Cardiac muscle cell (in vitro differentiated cells and primary cell): ENCODE data around the gene ZFR2. TPM values are rescaled to one million over a fixed set of nuclear protein-coding genes. Genes with fewer than 3 reads are reported as not detected.
A peak's percentile ranks its signal among the peaks of the same experiment; 100 is the strongest.

Source experiments
- DNase-seq, 2 donors: peaks; one replicate each; pipeline versions ENCODE4 v3.0.0 to v3.0.0-alpha.2; 2010 to 2017; ENCODE audit warnings: low read depth in 1 of 2, low spot score in 1 of 2
- H3K27ac ChIP-seq: fragments of 200-600 bp; sonication (generic); 2 replicates; pipeline ENCODE4 v1.5.1; 2016
- H3K27me3 ChIP-seq: fragments of 200-600 bp; sonication (generic); 2 replicates; pipeline ENCODE4 v1.6.0; 2016; ENCODE audit warnings: control low read depth
- H3K36me3 ChIP-seq: fragments of 200-600 bp; sonication (generic); 2 replicates; pipeline ENCODE4 v1.5.1; 2016; ENCODE audit warnings: control low read depth
- H3K4me1 ChIP-seq: fragments of 200-600 bp; sonication (generic); 2 replicates; pipeline ENCODE4 v1.8.1; 2017; ENCODE audit warnings: low read depth, mild to moderate bottlenecking, mixed run types
- H3K4me3 ChIP-seq: fragments of 200-600 bp; sonication (generic); 2 replicates; pipeline ENCODE4 v1.5.1; 2016; ENCODE audit warnings: mild to moderate bottlenecking
- H3K9me3 ChIP-seq: fragments of 200-600 bp; sonication (generic); 2 replicates; pipeline ENCODE4 v1.5.1; 2017; ENCODE audit warnings: low read depth, mild to moderate bottlenecking, control low read depth
- polyA plus RNA-seq: library from polyadenylated mRNA; unstranded; fragments of >200 nt; fragmentation: Nextera tagmentation; extraction: Ambion mirVana; gene quantifications from 2 replicates; pipeline ENCODE4 v1.2.1, GENCODE V29; 2016
- total RNA-seq: library from RNA; depleted of rRNA; stranded (reverse); fragments of >200 nt; gene quantifications from 2 replicates; pipeline ENCODE4 v1.2.3, GENCODE V29; 2016
- TF ChIP-seq, protein P1 (sequence below): IDR thresholded peaks from 2 replicates; pipeline ENCODE4 v1.5.1; 2012; ENCODE audit warnings: low read depth, mild to moderate bottlenecking, low read length

ZFR2 gene
- total and polyA plus RNA-seq, 2 experiments from 2014 or later: 18.8 to 44.7 TPM

DNA sequence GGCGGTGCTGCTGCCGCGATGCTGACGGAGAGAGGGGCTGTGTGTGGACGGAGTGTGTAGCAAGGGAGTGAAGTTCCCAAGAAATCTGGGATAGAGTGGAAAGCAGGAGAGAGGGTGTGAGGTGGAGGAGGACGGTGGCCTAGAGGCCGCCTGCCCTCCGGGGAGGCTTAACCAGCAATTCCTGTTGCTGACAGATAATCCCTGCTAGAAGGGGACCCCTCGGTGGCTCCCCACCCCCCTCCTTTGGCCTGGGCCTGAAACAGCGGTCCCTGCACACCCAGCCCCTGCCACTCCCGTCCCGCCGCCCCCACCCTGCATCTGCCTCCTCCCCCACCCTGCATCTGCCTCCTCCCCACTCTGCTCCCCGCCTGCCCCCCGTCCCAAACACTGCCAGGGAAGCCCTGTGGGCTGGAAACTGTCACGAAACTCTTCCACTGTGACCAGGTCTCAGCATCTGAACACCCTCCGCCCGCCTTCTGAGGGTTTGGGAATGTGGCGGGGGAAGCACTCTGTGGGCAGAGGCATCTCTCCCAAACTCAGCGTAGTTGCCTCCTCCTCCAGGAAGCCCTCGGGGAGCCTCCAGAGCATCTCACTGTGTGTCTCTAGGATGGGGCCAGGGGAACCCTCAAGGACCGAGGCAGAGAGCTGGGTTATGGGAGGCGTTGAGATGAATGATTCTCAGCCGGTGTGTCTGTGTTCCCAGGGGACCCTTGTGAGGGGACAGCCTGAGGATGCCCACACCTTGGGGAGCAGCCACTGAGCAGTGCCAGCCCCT, 65.5 kb downstream of the ZFR2 start:
- Histone ChIP-seq H3K4me1 (no peaks in the 10 kb centered on the region), H3K9me3 (no peaks in the 10 kb centered on the region), H3K36me3 (no peaks in the 10 kb centered on the region), H3K4me3 (no peak overlapping the region), H3K27ac (no peak overlapping the region), H3K27me3 (peaks cover 38% of the 10 kb centered on the region)
- no peak for DNase-seq
- TF ChIP-seq, protein P1, sequence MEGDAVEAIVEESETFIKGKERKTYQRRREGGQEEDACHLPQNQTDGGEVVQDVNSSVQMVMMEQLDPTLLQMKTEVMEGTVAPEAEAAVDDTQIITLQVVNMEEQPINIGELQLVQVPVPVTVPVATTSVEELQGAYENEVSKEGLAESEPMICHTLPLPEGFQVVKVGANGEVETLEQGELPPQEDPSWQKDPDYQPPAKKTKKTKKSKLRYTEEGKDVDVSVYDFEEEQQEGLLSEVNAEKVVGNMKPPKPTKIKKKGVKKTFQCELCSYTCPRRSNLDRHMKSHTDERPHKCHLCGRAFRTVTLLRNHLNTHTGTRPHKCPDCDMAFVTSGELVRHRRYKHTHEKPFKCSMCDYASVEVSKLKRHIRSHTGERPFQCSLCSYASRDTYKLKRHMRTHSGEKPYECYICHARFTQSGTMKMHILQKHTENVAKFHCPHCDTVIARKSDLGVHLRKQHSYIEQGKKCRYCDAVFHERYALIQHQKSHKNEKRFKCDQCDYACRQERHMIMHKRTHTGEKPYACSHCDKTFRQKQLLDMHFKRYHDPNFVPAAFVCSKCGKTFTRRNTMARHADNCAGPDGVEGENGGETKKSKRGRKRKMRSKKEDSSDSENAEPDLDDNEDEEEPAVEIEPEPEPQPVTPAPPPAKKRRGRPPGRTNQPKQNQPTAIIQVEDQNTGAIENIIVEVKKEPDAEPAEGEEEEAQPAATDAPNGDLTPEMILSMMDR: no peak

DNA sequence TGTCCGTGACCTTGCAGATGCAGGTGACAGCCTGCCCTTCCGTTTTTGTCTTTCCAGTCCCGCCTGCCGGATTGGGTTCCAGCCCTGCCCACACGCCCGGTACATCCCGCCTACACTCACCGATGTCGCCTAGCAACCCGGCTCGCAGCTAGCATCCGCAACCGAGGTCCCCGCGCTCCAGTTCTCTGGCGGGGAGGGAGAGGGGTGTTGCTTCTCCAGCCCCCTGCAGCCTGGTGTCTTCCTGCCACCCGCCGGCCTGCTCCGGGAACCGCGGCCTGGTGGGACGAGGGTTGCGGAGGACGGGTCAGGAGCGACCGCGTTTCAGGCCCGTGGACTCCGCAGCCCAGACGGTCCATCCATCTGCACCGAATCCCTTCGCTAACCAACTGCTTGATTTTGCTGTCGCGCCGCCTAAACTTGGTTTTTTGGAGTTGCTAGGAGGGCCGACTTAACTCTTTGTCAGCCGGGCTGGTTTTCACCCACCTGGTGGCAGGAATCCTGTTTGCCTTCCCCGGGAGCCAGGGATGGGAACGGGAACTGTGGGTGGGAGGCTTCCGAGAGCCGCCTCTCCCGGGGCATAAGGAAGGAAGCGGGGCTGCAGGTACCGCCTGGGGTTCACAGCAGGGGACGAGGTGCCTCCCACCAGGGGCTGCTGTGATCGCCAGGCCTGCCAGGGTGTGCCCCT, 67.3 kb downstream of the ZFR2 start:
- H3K27me3 ChIP-seq: peaks cover 38% of the 10 kb centered on the region
- no peak overlapping the region for H3K27ac ChIP-seq
- TF ChIP-seq, protein P1: peak; percentile 26
- H3K9me3 ChIP-seq: no peaks in the 10 kb centered on the region
- no peaks in the 10 kb centered on the region for H3K4me1 ChIP-seq
- H3K4me3 ChIP-seq: no peak overlapping the region
- DNase-seq: peak; percentile 21 to 32
- no peaks in the 10 kb centered on the region for H3K36me3 ChIP-seq

GRCh38 chr19:3800996-3801395, 67.8 kb downstream of the ZFR2 start:
- H3K9me3 ChIP-seq: no peaks in the 10 kb centered on the region
- DNase-seq: no peak
- H3K27ac ChIP-seq: no peak overlapping the region
- H3K4me1 ChIP-seq: no peaks in the 10 kb centered on the region
- H3K4me3 ChIP-seq: no peak overlapping the region
- H3K36me3 ChIP-seq: no peaks in the 10 kb centered on the region
- TF ChIP-seq, protein P1: no peak
- H3K27me3 ChIP-seq: peaks cover 38% of the 10 kb centered on the region

DNA sequence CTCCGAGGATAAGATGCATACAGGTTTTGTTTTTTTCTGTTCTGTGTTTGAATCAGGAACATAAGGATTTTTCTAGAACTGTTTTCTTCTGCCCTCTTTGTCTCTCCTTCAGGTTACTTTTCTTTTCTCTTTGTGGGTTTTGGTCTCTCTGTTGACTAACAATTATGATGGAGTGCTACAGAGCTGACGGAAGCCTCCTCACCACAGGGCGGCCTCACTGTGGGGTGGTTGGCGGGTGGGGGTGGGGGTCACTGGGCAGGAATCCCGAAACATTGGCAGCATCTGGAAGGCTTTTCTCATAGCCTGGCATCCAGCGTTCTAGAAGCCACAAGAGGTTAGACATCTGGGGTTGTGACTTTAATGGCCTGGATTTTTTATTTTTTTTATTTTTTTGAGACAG, 70.7 kb downstream of the ZFR2 start:
- Histone ChIP-seq H3K4me1 (no peaks in the 10 kb centered on the region), H3K27ac (no peak overlapping the region), H3K9me3 (no peaks in the 10 kb centered on the region), H3K4me3 (no peak overlapping the region), H3K36me3 (no peaks in the 10 kb centered on the region), H3K27me3 (peaks cover 38% of the 10 kb centered on the region)
- no peak for DNase-seq
- TF ChIP-seq, protein P1: no peak

DNA sequence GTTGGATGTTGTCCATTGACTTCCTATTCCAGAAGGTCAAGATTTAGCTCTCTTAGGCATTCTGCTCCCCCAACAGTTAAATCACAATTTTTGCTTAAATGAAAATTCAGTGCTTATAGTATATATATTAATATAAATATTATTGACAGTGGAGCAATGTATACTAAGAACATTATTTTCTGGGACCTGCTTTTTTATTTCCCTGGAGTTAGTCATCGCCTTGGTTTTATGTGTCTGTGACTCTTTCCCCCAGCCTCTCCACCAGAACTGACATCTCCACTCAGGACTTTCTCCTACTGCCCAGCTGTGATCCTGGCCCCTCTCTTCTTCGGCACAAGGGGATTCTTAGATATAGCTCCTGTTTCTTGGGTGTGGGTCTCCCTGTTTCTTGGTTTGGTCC, 72.5 kb downstream of the ZFR2 start:
- TF ChIP-seq, protein P1: no peak
- H3K27me3 ChIP-seq: peaks cover 24% of the 10 kb centered on the region

More for the DNA sequence above, 72.5 kb downstream of the ZFR2 start:
- Histone ChIP-seq H3K36me3 (no peaks in the 10 kb centered on the region), H3K4me3 (no peak overlapping the region), H3K27ac (no peak overlapping the region), H3K9me3 (no peaks in the 10 kb centered on the region), H3K4me1 (no peaks in the 10 kb centered on the region)
- no peak for DNase-seq
